Right lobe of liver (tissue), 6 donors: Measurements from ENCODE around the gene VPS26A. TPM values are rescaled to one million over a fixed set of nuclear protein-coding genes. Genes with fewer than 3 reads are reported as not detected.

Experiments used
- ATAC-seq, 4 donors: fragments of 200-7000 bp; cut with Tn5 transposase; one replicate each; pipeline ENCODE4 v1.9.1; 2020; ENCODE audit warnings: mild to moderate bottlenecking in 4 of 4, moderate library complexity in 4 of 4
- DNase-seq, 3 donors: peaks; one replicate each; pipeline ENCODE4 v3.0.0-alpha.2; 2020
- H3K27ac ChIP-seq, 3 donors: fragments of 200-600 bp; one replicate each; pipeline ENCODE4 v1.8.0; 2022
- H3K27me3 ChIP-seq, 2 donors: fragments of 200-600 bp; one replicate each; pipeline ENCODE4 v1.8.0; 2022
- H3K36me3 ChIP-seq, 4 donors: fragments of 200-600 bp; sonication (generic) in 1 of 4; one replicate each; pipeline versions ENCODE4 v1.5.1 to v1.8.0; 2017 to 2022; ENCODE audit warnings: control low read depth in 1 of 4
- H3K4me1 ChIP-seq, 4 donors: fragments of 200-600 bp; sonication (generic) in 1 of 4; one replicate each; pipeline versions ENCODE4 v1.5.1 to v1.8.0; 2017 to 2022; ENCODE audit warnings: control low read depth in 1 of 4
- H3K4me3 ChIP-seq, 3 donors: fragments of 200-600 bp; one replicate each; pipeline ENCODE4 v1.8.0; 2022
- H3K9me3 ChIP-seq, 4 donors: fragments of 200-600 bp; sonication (generic) in 1 of 4; one replicate each; pipeline versions ENCODE4 v1.5.1 to v1.8.0; 2017 to 2022; ENCODE audit warnings: control low read depth in 1 of 4
- POLR2A ChIP-seq: fragments of 450-650 bp; IDR thresholded peaks from one replicate; pipeline ENCODE4 v1.6.1; 2017; ENCODE audit warnings: antibody characterized with exemption, mild to moderate bottlenecking
- WGBS: methylation state at CpG from one replicate; pipeline ENCODE4 v1.1.6; 2018; ENCODE audit warnings: low coverage, low lambda C conversion rate; ENCODE audit not compliant: insufficient coverage; ENCODE audit errors: missing lambda C conversion rate; 5-methylcytosine and 5-hydroxymethylcytosine counted together
- intact Hi-C, 2 donors: fragments of 100-400 bp; cut with DNase I; formaldehyde crosslinking; loops; one replicate each; pipeline versions ENCODE4 v1.11.2 to v1.14.1; 2022
- long read RNA-seq: library from polyadenylated mRNA; unstranded; transcript quantifications from one replicate; pipeline ENCODE4 v2.0.0, GENCODE V29; 2019
- total RNA-seq, 6 experiments: library from RNA; depleted of rRNA in 2 of 6; stranded (reverse); fragments of >200 nt in 2 of 6; fragmentation: NEBNext Ultra II Directional in 3 of 6; extraction: Animal tissue kit (Norgen Biotek cat#: 25700) in 3 of 6; gene quantifications; one replicate each; pipeline versions ENCODE4 v1.1.0 to v1.2.4, GENCODE V29; 2016 to 2023
- TF ChIP-seq, protein P1 (sequence below), 4 donors: fragments of 200-600 bp in 3 of 4; fragments of 450-650 bp in 1 of 4; IDR thresholded peaks; one replicate each; pipeline versions ENCODE4 v1.5.1 to v1.8.0; 2016 to 2022; ENCODE audit warnings: antibody characterized with exemption in 4 of 4, mild to moderate bottlenecking in 2 of 4
- donor health status: DM: no; HTN: yes; CAD: no.
- donor health status: DM: no; HTN: no; CAD: no.
- donor health status: DM: no; HTN: no; CAD: no.
- donor health status: DM: no; HTN: yes; CAD: no.
- donor health status: DM: no; HTN: yes; CAD: no.

The VPS26A gene
- 10 to 100 TPM; 13.3 to 24.7 (median 19.3) TPM for total RNA-seq
- long read RNA-seq, transcript VPS26A-201 (9 exons, 2,697 nt) = major isoform, 7 of 10 reads
- long read RNA-seq, partial matches to known transcripts = 1 of 10 reads
- long read RNA-seq, other reads (novel, unspliced or antisense) = 2 of 10 reads

DNA sequence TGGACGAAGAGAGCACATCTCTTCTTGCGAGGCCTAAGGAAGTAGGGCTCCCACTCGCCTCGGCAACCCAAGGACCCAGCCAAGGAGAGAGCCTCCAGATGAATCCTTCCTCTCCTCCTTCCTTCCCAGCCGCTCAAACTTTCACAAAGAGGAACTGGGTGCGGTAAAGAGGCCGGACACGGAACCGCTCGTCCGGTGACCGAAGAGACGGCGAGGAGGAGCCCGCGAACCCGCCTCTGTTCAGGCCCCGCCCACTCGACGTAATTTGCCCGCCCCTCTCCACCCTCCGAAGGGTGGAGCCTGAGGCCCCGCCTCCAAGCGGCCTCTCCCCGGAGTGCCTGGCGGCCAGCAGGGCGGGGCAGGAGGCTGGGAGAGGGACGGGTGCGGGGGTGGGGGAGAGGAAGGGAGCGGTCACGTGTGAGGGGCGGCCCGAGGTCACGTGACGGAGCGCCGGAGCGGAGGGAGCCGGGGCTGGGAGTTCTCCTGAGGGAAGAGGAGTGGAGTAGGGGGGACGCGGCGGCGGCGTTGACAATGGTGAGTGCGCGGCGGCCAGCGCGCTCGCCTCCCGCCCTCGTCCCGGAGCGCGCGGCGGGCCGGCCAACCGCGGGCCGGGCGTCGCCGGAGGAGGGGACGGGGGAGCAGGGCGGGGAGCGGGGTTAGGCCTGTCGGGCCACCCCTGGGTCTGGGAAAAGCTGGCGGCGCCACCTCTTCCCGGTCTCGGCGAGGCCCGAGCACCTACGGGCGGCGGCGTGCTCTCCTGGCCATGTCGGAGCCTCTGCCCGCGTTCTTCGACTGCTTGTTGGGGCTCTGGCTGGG is at the start of gene VPS26A:
Gene VPS26A, plus strand, starts transcription at position 432 of the 816 bp plus-strand sequence. Its CDS starts 100 bp downstream, at position 532.
- Histone ChIP-seq H3K9me3 (no peaks in the 10 kb centered on the region), H3K27ac (peak within 1 kb of the TSS; percentile 90 to 96 (median 92)), H3K27me3 (no peaks in the 10 kb centered on the region), H3K4me1 (peaks cover 0 to 13% (median 4%) of the 10 kb centered on the region in 4 donors), H3K4me3 (peak within 1 kb of the TSS; percentile 69 to 99 (median 97)), H3K36me3 (no peaks in the 10 kb centered on the region)
- intact Hi-C loops = no loop called here
- peak; percentile 100 for DNase-seq
- peak; percentile 97 to 99 (median 98) for ATAC-seq
- TF ChIP-seq, protein P1, sequence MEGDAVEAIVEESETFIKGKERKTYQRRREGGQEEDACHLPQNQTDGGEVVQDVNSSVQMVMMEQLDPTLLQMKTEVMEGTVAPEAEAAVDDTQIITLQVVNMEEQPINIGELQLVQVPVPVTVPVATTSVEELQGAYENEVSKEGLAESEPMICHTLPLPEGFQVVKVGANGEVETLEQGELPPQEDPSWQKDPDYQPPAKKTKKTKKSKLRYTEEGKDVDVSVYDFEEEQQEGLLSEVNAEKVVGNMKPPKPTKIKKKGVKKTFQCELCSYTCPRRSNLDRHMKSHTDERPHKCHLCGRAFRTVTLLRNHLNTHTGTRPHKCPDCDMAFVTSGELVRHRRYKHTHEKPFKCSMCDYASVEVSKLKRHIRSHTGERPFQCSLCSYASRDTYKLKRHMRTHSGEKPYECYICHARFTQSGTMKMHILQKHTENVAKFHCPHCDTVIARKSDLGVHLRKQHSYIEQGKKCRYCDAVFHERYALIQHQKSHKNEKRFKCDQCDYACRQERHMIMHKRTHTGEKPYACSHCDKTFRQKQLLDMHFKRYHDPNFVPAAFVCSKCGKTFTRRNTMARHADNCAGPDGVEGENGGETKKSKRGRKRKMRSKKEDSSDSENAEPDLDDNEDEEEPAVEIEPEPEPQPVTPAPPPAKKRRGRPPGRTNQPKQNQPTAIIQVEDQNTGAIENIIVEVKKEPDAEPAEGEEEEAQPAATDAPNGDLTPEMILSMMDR (IDR thresholded peaks at IDR 0.05) = peak in 2 of 4 donors; percentile 17 to 26
- TF ChIP-seq POLR2A = peak; percentile 88
- 0% methylated on average over 24 of the region's 82 CpGs for WGBS

DNA sequence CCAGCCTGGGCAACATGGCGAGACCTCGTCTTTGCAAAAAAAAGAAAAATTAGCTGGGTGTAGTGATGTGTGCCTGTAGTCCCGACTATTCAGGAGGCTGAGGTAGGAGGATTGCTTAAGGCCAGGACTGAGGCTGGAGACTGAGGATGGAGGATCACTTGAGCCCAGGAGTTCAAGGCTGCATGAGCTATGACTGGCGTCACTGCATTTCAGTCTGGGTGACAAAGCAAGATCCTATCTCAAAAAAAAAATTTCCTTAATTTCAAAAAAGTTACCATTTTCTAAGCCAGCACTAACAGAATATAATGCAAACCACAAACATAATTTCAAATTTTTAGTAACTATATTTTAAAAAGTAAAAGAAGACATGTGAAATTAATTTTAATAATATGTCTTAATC is 49.4 kb upstream of the VPS26A start:
- intact Hi-C loops = no loop called here
- Histone ChIP-seq H3K4me1 (no peaks in the 10 kb centered on the region), H3K9me3 (no peaks in the 10 kb centered on the region), H3K4me3 (no peak overlapping the region), H3K27ac (no peak overlapping the region), H3K36me3 (no peaks in the 10 kb centered on the region), H3K27me3 (no peaks in the 10 kb centered on the region)
- WGBS = 74% methylated on average over 3 of the region's 4 CpGs
- TF ChIP-seq, protein P1 (IDR thresholded peaks at IDR 0.05) = no peak
- no peak for TF ChIP-seq POLR2A
- ATAC-seq (no peak), DNase-seq (no peak)

DNA sequence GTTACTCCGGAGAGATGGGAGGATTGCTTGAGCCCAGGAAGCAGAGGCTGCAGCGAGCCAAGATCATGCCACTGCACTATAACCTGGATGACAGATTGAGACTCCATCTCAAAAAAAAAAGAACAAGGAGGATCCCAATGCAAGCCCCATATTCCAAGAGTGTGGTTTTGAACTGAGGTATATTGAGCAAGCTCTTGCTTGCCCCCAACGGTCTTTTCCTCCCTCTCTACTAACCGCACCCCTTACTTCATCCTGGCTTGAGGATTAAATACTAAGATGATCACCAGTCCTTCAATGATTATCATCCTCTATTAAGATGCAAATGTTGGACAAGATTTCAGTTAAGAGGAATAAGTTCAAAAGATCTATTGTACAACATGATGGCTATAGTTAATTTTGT is 48.5 kb upstream of the VPS26A start:
- Histone ChIP-seq H3K27ac (no peak overlapping the region), H3K36me3 (no peaks in the 10 kb centered on the region), H3K4me3 (no peak overlapping the region), H3K4me1 (no peaks in the 10 kb centered on the region), H3K27me3 (no peaks in the 10 kb centered on the region), H3K9me3 (no peaks in the 10 kb centered on the region)
- WGBS = 47% methylated on average over 3 of the region's 4 CpGs
- no peak for TF ChIP-seq POLR2A
- TF ChIP-seq, protein P1 (IDR thresholded peaks at IDR 0.05) = no peak
- ATAC-seq (no peak), DNase-seq (no peak)
- intact Hi-C loops = no loop called here

DNA sequence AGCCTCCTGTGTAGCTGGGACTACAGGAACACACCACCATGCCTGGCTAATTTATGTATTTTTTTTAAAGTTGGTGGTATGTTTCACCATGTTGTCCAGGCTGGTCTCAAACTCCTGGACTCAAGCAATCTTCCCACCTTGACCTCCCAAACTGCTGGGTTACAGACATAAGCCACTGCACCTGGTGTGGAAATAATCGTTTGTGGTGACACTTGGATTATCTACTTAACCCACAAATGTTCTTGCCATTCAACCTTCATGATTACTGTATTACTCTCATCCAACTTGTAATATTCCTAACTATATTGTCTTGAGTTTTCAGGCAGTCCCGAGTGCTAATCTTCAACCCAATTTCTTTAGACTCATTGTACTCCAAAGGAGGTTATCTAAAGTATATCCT is 45.7 kb upstream of the VPS26A start:
- H3K36me3 ChIP-seq = no peaks in the 10 kb centered on the region
- H3K27me3 ChIP-seq = no peaks in the 10 kb centered on the region
- no peak for TF ChIP-seq POLR2A
- TF ChIP-seq, protein P1 (IDR thresholded peaks at IDR 0.05) = no peak
- H3K4me1 ChIP-seq = no peaks in the 10 kb centered on the region
- H3K9me3 ChIP-seq = no peaks in the 10 kb centered on the region
- WGBS = 45% methylated on average over 2 of the region's 2 CpGs
- intact Hi-C loops = no loop called here
- no peak overlapping the region for H3K4me3 ChIP-seq
- no peak for ATAC-seq
- no peak overlapping the region for H3K27ac ChIP-seq
- DNase-seq = no peak
